ENCODE measurements around the gene RAB3A. TPM values are rescaled to one million over a fixed set of nuclear protein-coding genes. Genes with fewer than 3 reads are reported as not detected.
A peak's percentile ranks its signal among the peaks of the same experiment; 100 is the strongest.

Gene RAB3A
- total RNA-seq, 4 donors from 2014 or later: 0.69 to 3.8 (median 0.77) TPM; not detected in 1

- no peaks in the 10 kb centered on the region for H3K4me1 ChIP-seq
- no peak for TF ChIP-seq CTCF (IDR thresholded peaks at IDR 0.05)
- TF ChIP-seq POLR2A (IDR thresholded peaks at IDR 0.05): no peak
- no peaks in the 10 kb centered on the region for H3K36me3 ChIP-seq
- H3K27me3 ChIP-seq: no peaks in the 10 kb centered on the region
- intact Hi-C loops (cut with DNase I; ENCODE audit: low total_unique reads): no loop called here
- DNase-seq: no peak
- no peaks in the 10 kb centered on the region for H3K9me3 ChIP-seq
- no peak overlapping the region for H3K27ac ChIP-seq
- H3K4me3 ChIP-seq: no peak overlapping the region
Observed at GRCh38 chr19:18179957-18180356, 23.9 kb downstream of the RAB3A start.

GRCh38 chr19:18176367-18177310 lies 27.2 kb downstream of the RAB3A start:
- H3K27me3 ChIP-seq: no peaks in the 10 kb centered on the region
- no peak overlapping the region for H3K27ac ChIP-seq
- no peak for DNase-seq
- intact Hi-C loops (cut with DNase I; ENCODE audit: low total_unique reads): no loop called here
- TF ChIP-seq CTCF (IDR thresholded peaks at IDR 0.05): no peak
- no peak for TF ChIP-seq POLR2A (IDR thresholded peaks at IDR 0.05)
- no peaks in the 10 kb centered on the region for H3K36me3 ChIP-seq
- no peaks in the 10 kb centered on the region for H3K9me3 ChIP-seq
- H3K4me3 ChIP-seq: no peak overlapping the region
- peaks cover 0 to 3% of the 10 kb centered on the region in 2 donors for H3K4me1 ChIP-seq

GRCh38 chr19:18174983-18175382 lies 28.9 kb downstream of the RAB3A start:
- peaks cover 0 to 3% of the 10 kb centered on the region in 2 donors for H3K4me1 ChIP-seq
- no peaks in the 10 kb centered on the region for H3K9me3 ChIP-seq
- no peak overlapping the region for H3K27ac ChIP-seq
- intact Hi-C loops (cut with DNase I; ENCODE audit: low total_unique reads): no loop called here
- no peaks in the 10 kb centered on the region for H3K36me3 ChIP-seq
- H3K4me3 ChIP-seq: no peak overlapping the region
- no peak for DNase-seq
- no peak for TF ChIP-seq POLR2A (IDR thresholded peaks at IDR 0.05)
- no peak for TF ChIP-seq CTCF (IDR thresholded peaks at IDR 0.05)
- H3K27me3 ChIP-seq: no peaks in the 10 kb centered on the region

GRCh38 chr19:18173572-18174288 lies 30.1 kb downstream of the RAB3A start, which contains the start of gene IFI30:
Gene IFI30, plus strand, starts transcription at chr19:18173813. Its CDS starts 29 bp downstream, at chr19:18173842.
- Histone ChIP-seq H3K27ac (peak within 1 kb of the TSS; percentile 44 to 68), H3K27me3 (no peaks in the 10 kb centered on the region), H3K9me3 (no peaks in the 10 kb centered on the region), H3K4me1 (peaks cover 0 to 3% of the 10 kb centered on the region in 2 donors), H3K4me3 (peak within 1 kb of the TSS; percentile 51 to 53), H3K36me3 (no peaks in the 10 kb centered on the region)
- TF ChIP-seq POLR2A (IDR thresholded peaks at IDR 0.05): peak; percentile 9 to 43
- no peak for TF ChIP-seq CTCF (IDR thresholded peaks at IDR 0.05)
- peak; percentile 71 to 76 for DNase-seq
- intact Hi-C loops (cut with DNase I; ENCODE audit: low total_unique reads): no loop called here
